ENCODE results near the gene NSD2.

DNA sequence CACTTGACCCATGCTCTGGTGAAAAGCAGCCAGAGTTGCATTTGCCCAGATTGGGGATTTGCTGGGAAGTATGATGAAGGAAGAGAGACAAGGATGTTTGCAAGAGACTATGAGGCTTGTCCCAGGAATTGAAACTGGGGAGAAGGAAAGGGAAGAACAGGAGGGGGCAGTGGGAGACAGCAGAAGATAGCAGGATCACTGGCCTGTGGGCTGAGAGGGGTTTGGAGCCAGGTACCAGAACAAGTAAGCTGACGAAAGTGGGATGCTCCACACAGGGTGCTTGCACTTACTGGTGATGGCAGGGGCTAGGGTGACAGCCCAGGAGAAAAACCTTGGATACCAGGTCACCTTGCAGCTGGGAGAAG, 11.8 kb upstream of the NSD2 start:
- TF ChIP-seq, protein P1, sequence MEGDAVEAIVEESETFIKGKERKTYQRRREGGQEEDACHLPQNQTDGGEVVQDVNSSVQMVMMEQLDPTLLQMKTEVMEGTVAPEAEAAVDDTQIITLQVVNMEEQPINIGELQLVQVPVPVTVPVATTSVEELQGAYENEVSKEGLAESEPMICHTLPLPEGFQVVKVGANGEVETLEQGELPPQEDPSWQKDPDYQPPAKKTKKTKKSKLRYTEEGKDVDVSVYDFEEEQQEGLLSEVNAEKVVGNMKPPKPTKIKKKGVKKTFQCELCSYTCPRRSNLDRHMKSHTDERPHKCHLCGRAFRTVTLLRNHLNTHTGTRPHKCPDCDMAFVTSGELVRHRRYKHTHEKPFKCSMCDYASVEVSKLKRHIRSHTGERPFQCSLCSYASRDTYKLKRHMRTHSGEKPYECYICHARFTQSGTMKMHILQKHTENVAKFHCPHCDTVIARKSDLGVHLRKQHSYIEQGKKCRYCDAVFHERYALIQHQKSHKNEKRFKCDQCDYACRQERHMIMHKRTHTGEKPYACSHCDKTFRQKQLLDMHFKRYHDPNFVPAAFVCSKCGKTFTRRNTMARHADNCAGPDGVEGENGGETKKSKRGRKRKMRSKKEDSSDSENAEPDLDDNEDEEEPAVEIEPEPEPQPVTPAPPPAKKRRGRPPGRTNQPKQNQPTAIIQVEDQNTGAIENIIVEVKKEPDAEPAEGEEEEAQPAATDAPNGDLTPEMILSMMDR (IDR thresholded peaks at IDR 0.05), result no peak
- TF ChIP-seq POLR2A (IDR thresholded peaks at IDR 0.05) (no peak), EP300 (IDR thresholded peaks at IDR 0.05) (no peak)

Measured in ovary (tissue), 3 donors.